ENCODE results near the gene COL26A1.
"Not testable (repeated sequence)": the region's sequence is repeated elsewhere in the genome, so short reads cannot be mapped to it uniquely, and the experiment has no call there.

COL26A1 gene

DNA sequence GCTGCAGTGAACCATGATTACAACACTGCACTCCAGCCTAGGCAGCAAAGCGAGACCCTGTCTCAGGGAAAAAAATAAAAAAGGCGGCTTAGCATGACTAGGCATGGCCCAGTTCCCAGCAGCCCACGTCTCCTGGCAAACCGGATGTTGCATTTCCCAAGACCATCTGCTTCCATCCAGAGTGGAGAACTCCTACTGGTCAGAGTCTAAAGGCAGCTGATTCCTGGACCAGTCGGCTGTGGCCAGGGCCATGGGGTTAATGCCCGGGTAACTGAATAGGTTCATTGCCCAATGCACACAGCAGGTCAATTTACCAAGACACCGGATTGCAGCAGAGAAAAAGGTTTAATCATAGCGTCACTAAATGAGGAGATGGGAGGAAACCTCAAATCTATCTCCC is 133.3 kb downstream of the COL26A1 start:
- no peak for DNase-seq (ENCODE audit: low read depth)

DNA sequence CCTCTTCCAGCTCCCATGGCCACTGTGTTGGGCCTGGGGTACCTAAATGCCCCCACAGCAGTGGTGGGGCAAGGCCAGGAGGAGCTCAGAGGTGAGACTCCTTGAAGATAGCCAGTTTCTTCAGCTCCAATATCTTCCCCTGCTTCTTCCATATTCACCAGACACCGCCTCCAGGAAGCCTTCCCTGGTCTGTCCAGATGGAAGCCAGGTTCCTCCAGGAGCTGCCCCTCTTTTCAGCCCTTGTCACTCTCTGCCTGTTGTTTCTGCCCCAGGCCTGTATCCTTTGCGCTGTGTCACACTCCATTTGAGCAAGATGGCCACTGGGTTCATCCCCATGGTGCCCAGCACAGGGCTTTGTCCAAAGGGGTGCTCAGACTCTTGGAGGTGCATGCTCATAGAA is 138.7 kb downstream of the COL26A1 start:
- DNase-seq (ENCODE audit: low read depth): no peak

DNA sequence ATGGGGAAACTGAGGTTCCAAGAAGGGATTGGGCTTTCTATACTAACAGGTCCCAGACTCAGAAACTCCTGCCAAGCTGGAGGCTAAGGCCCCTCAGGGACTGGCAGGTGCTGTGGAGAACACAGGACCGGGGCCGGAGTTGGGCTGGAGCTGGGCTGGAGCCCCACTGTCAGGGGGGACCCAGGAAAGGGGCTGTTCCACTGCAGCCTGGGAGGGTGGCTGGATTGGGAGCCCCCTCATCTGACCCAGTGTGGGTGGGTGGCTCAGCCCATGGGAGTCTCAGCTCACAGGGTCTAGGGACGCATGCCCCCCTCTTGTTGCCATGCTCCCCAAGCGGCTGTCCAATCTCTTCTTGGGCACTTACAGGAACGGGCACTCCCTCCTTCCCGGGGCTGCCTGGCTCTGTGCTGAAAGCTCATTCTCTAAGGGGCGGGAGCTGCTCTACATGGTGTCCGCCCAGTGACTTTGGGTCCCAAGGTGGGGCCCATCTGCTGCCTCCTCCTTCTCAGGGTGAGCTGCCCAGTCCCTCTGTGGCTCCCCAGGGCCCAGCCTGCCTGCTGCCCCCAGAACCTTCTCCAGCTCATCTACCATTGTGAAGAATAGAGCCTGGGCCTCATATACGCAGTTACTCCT is 139.9 kb downstream of the COL26A1 start:
- DNase-seq (ENCODE audit: low read depth): no peak

DNA sequence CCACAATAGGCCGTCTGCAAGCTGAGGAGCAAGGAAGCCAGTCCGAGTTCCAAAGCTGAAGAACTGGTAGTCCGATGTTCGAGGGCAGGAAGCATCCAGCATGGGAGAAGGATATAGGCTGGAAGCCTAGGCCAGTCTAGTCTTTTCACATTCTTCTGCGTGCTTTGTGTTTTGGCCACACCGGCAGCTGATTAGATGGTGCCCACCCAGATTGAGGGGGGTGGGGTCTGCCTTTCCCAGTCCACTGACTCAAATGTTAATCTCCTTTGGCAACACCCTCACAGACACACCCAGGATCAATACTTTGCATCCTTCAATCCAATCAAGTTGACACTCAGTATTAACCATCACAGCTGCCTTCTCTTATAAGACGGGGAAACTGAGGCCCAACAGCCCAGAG is 142.8 kb downstream of the COL26A1 start:
- not testable (repeated sequence) for DNase-seq (ENCODE audit: low read depth)

DNA sequence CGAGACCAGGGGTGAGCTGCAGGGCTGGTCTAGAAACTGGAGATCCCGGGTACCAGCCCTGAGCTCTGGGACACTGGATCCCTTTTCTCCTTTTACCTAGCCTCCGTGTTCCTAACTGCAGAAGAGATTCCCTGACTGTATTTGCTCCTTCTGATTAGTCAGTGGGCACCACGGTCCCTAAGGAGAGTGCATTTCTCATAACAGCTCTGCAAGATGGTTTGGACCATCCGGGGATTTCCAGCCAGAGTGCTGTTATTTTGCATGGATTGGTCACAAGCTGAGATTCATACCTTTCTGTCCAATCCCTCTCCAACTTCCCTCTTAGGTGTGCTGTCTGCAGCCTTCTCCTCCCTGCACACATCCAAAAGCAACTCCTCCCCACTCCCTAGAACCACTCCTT is 143.9 kb downstream of the COL26A1 start:
- DNase-seq (ENCODE audit: low read depth): no peak

DNA sequence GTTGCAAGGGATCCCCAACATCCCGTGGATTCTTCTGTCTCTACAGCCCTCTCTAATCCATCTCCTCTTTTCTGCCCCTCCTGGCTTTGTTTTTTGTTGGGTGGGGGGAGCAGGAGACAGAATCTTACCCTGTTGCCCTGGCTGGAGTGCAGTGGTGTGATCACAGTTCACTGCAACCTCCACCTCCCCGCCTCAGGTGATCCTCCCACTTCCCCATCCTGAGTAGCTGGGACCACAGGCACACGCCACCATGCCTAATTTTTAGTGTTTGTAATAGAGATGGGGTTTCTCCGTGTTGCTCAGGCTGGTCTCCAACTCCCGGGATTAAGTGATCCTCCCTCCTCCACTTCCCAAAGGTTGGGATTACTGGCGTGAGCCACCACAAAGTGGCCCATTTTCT is 144.7 kb downstream of the COL26A1 start:
- no peak for DNase-seq (ENCODE audit: low read depth)

DNA sequence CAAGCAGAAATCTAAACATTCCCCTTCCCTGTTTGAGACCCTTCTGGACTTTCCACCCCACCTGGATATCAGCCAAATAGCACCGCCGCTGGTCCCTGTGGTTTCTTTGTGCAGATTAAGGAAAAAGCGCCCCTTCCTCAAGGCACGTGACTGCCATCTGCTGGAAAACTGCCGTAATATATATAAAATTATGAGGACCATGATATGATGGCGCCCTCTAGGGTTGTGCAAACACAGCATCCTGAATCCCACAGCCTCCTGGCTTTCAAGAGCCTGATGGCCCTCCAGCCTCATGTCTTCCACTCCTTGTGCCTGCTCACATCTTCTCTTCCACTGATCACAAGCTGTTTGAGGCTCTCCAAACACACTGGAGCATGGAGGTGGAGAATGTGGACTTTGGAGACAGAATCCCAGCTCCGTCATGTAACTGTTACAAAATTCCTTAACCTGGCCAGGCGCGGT is 145.1 kb downstream of the COL26A1 start:
- no peak for DNase-seq (ENCODE audit: low read depth)

DNA sequence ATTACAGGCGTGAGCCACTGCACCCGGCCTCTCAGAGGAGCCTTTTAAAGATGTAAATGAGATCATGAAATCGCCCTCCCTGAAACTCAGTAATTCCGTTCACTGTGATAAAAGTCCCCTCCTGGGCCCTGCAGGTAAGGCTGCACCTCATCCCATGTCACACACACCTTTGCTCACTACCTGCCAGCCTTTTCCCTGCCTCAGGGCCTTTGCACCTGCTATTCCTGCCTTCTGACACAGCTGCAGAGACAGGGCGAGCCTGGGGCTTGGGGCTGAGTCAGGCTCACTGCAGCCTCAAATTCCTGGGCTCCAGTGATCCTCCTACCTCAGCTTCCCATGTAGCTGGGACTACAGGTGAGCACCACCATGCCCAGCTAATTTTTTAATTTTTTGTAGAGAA is 147.6 kb downstream of the COL26A1 start:
- no peak for DNase-seq (ENCODE audit: low read depth)

DNA sequence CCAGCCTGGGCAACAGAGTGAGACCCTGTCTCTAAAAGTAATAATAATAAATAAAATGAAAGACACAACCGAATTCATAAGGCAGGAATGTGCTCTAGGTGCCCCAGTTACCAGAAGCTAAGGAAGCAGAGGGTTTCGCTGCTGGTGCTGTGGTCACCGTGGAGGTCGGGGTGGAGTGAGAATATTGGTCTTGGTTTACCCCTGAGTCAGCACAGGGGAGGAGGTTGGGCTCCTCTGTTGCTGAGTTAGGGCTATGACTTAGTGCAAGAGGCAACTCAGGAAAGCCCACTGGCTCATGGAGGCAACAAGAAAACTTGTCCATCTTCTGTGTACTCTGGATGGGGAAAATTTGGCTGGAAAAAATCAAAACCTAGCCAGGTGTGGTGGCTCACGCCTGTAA is 149.3 kb downstream of the COL26A1 start:
- no peak for DNase-seq (ENCODE audit: low read depth)

DNA sequence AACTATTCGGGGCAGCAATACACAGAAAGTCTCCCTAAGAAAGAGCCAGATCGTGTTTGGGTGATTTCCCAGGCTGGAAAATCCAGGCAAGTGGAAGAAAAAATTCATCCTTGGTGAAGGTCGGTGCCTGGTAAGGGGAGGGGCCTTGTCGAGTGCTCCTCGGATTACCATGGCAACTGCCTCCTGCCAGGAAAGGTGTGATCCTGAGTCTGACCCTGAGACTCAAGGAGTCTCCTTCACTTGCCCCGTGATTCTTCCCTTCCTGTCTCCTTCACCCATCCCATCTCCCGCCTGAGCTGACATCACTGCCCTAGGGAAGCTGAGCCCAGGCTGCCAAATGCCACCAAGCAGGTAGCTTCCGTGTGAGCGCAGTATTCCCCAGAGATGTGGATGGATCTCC is 154.2 kb downstream of the COL26A1 start:
- DNase-seq (ENCODE audit: low read depth): no peak

DNA sequence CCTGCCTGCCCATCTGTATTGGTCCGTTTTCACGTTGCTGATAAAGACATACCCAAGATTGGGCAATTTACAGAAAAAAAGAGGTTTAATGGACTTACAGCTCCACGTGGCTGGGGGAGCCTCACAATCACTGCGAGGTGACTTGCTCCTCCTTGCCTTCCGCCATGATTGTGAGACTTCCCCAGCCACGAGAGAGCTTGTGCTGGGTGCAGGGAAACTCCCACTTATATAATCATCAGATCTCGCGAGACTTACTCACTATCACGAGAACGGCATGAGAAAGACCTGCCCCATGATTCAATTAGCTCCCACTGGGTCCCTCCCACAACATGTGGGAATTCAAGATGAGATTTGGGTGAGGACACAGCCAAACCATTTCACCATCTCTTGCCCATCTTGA is 154.6 kb downstream of the COL26A1 start:
- no peak for DNase-seq (ENCODE audit: low read depth)

DNA sequence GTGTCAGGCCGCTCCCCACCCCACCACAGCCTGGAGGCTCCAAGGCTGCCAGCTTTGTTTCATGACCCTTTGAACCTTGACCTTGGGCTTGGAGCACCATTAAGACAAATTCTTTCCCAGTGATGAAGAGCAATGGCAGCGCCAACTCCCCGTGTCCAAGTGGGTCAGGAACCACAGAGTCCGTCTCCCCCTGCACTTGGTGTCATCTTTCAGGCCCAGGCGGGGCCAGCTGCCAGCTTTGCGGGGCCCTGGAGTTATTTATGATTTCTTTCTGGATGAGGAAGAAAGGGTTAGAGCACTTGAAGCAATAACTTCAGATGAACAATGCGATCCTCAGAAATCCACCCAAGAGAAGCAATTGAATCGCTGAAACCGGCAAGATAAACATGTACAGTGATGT is 155.7 kb downstream of the COL26A1 start:
- no peak for DNase-seq (ENCODE audit: low read depth)

DNA sequence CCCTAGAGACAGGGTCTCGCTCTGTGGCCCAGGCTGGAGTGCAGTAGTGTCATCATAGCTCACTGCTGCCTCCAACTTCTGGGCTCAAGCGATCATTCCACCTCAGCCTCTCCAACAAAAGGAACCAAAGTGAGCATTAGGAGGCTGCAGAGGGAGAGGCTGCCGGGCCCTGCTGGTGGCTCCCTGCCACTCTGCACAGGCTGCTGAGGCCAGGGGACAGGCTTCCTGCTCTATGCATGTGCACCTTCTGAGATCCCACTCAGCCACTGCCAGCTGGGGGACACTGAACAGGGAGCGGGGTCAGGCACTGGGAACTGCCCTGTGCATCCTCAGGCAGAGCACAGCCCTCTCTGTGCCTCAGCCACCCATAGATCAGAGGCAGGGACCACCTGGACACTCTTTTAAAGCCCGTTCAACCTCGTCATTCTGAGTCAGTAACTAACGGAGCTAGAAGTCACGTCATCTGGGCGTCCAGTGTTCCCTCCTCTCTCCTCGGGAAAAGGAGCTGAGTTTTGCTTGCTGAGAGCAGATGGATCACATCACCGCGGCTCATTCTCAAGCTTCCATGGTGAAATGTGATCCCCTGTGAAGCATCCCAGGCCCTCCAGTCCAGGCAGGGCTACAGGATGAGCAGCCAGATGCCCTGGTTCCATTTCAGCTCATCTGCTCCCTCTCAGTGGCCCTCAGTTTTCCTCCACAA is 156.8 kb downstream of the COL26A1 start:
- DNase-seq (ENCODE audit: low read depth): no peak

DNA sequence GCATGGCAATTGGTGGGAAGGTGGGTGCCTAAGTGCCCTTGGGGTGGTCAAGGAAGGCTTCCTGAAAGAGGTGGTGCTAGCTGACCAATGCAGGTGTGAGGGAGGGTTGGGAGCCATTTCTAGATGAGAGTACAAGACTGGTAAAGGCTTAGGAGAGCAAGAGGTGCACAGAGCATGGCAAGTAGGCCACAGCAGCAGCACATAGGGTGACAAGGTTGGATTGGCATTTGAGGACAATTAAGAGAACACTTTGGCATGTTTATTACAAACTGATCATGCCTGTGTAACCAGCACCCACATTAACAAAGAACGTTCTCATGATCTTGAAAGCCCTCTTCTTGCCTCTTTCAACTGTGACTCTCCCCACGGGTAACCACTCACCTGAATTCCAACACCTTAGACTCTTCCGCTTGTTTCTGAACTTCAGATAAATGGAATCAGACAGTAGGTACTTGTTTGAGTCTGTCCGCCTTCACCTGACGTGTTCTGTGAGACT is 158.8 kb downstream of the COL26A1 start:
- no peak for DNase-seq (ENCODE audit: low read depth)

DNA sequence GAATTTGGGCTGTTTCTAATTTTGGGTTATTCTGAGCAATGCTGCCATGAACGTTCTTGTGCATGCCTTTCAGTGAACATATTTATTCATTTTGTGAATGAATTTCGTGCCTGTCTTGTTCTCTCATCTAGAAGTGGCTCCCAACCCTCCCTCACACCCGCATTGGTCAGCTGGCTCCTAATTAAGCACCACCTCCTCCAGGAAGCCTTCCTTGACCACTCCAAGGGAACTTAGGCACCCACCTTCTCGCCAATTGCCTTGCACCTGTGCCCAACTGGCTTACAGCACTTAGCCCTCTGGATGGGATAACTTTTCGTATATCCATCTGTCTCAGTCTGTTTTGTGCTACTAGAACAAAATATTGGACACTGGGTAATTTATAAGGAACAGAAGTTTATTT is 159.3 kb downstream of the COL26A1 start:
- no peak for DNase-seq (ENCODE audit: low read depth)

DNA sequence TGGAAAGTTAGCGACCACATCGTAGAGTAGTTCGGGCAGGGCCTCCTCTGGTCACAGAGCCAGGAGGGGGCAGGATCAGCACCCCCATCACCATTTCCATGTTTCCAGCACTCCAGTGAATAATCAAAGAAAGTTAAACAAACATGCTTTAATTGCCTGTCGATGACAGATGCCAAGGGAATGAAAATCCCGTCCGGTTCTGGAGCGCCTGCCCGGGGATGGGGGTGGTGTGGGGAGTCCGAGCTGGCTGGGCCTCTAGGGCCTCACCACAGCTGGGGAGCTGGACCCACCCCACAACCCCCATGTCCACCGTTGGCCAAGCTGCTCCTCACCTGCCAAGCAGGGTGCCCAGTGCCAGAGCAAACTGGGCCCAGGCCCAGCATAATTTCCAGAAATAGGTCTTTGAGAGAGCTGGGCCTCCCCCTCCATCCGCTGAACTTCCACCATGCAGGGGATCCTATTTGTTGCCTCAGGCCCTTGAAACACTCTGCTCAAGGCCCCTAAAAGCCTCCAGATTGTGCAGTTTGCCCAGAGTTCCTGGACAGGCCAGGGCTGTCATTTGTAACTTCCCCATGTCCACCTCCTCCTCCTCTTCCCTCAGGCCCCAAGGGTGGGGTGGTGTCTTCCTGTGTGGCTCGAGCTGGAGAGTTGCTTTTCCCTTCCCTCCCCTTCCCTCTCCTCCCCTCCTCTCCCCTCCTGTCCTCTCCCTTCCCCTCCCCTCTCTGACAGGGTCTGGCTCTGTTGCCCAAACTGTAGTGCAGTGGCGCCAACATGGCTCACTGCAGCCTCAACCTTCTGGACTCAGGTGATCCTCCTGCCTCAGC is 165.4 kb downstream of the COL26A1 start:
- no peak for DNase-seq (ENCODE audit: low read depth)

DNA sequence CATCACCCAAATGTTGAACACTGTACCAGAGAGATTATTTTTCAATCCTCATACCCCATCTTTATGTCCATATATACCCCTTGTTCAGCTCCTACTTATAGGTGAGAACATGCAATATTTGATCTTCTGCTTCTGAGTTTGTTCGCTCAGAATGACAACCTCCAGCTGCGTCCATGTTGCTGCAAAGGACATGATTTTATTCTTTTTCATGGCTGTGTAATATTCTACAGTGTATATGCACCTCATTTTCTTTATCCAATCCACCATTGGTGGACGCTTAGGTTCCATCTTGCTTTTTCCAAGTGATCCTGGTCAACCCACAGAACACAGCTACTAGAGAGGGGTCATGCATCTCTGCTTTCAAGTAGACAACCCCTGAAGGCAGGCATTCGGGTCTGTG is 166.9 kb downstream of the COL26A1 start:
- no peak for DNase-seq (ENCODE audit: low read depth)

DNA sequence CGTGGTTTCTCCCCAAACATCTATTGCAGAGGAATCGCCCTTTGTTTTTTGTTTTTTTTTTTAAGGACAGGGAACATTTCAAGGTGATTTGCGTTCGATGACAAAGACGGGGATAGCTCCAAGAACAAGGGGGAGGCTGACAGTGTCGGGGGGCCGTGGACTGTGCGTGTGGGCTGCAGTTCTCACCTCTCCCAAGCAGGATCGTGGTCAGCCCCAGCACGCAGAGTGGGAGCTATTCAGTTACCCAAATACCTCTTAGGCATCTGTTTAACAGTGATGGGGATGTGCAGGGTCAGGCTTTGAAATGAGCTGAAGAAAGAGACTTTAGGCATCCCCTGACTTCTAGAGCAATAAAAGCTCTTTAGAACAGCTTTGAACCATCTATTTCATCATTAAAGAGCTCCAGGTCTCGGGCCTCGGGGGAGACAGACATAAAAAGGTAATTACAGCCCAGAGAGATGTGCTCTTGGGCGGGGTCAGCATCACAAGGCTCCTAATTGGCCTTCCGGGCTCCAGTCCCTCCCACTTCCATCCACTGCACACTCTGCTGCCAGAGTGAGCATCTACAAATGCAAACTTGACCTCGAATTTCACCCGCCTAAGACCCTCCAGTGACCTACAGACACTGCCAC is 169.2 kb downstream of the COL26A1 start:
- DNase-seq (ENCODE audit: low read depth): no peak

DNA sequence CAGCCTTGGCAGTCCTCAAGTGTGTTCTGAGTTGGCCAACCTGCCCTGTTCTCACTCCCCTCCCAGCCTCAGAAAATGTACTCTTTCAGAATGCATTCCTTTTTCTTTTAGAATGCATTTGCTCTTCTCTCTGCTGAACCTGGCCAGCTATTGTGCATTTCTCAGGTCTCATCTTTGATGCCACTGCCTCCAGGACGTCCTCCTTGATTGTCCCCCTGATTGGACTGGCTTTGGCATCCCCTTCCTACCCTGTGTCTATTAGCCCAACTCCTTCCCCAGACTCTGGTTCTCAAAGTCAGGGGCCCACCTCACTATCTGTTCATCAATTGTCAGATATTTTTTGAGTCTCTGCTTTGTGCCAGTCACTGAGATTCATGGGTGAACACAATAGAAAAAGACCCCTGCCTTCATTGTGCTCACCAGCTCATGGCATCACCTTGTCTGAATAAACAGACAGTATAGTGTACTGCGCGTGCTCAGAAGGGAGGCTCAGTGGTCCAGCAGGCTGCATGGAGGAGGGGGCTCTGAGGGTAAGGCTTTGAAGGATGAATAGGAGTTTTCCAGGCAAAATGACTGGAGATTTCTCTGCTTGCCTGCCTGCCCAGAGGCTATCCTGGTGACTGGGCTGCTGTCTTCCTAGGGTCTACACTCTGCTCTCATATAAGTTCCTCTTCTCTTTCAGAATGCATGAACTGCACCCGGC is 169.9 kb downstream of the COL26A1 start:
- DNase-seq (ENCODE audit: low read depth): no peak

DNA sequence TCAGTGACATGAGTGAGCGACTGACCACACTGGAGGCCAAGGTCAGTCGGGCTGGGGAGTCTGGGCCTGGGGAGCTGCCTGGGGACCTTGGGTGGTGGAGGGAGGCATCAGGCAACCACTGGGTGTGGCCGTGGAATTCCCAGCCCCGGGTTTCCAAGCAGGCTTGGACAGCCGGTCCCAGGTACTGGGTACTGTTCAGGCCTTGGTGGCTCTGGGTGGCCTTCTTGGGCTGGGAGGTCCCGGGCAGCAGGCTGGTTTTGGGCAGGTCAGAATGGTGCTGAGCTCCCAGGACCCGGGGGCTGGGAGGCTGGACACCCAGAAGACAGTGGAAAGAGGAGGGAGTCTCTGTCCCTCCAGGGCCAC is 170.4 kb downstream of the COL26A1 start:
- no peak for DNase-seq (ENCODE audit: low read depth)

DNA sequence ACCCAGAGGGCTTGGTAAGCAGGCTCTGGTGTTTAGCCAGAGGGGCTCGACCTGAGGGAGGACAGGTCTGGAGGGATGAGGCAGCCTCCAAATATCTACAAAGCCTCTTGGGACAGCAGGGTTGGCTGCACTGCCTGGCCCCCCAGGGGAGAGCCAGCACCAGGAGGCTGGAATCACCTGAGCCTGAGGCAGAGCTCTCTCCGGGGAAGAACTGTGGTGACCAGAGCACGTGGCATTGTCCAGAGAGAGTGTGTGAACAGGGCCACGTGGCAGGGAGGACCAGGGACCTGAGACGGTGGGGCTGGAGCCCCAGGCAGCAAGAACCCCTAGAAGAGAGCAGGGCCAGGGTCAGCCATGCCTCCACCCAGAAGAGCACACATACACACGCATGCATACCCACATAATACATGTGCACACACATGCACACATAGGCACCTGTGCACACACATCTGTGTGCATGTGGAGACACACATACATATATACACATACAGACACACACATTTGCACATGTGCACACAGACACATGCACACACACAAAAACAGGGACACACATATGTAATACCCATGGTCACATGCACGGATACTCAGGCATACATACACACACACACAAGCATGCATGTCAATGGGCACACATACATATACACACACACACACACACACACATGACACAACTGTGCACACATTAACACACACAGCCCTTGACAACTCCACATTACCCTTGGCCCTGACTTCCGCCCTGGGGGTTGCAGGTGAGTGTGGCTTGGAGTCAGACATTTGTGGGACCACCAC is 171.5 kb downstream of the COL26A1 start:
- DNase-seq (ENCODE audit: low read depth): no peak
